Caco-2 (cell line): Measurements from ENCODE around the gene ARHGAP25. TPM values are rescaled to one million over a fixed set of nuclear protein-coding genes. Genes with fewer than 3 reads are reported as not detected.

Source experiments
- BruUV-seq: library from RNA; stranded (reverse); fragments of 400-500 nt; replicated peaks from 2 replicates; lab custom pipeline; 2021; lab: Mats Ljungman, UMichigan
- CTCF ChIA-PET: fragments of 300-600 bp; sonication (Branson Sonifier 250); formaldehyde crosslinking; loops from one replicate; lab custom pipeline; 2022; ENCODE audit warnings: antibody characterized with exemption; lab: Charles Lee
- POLR2A ChIA-PET: fragments of 300-600 bp; sonication (Branson Sonifier 250); formaldehyde crosslinking; loops from one replicate; lab custom pipeline; 2022; ENCODE audit warnings: antibody characterized with exemption; lab: Charles Lee
- DNase-seq, 2 experiments: peaks; one replicate each; pipeline versions ENCODE4 v3.0.0 to v3.0.0-alpha.2; 2020 to 2022
- H3K27me3 ChIP-seq: replicated peaks from 2 replicates; pipeline ENCODE4 v1.6.0; 2011; ENCODE audit warnings: low read length; ENCODE audit not compliant: control insufficient read depth, insufficient read depth
- H3K36me3 ChIP-seq: 2 replicates; pipeline ENCODE4 v1.5.1; 2011; ENCODE audit warnings: low read length; ENCODE audit not compliant: control insufficient read depth, insufficient read depth
- H3K4me1 ChIP-seq: fragments of 250-450 bp; sonication (Bioruptor Pico); 2 replicates; pipeline ENCODE4 v1.5.1; 2020; ENCODE audit warnings: mild to moderate bottlenecking
- H3K4me3 ChIP-seq: 2 replicates; pipeline ENCODE4 v1.5.1; 2011; ENCODE audit warnings: low read depth, mild to moderate bottlenecking, control low read depth, low read length
- H3K9me3 ChIP-seq: fragments of 250-450 bp; sonication (Bioruptor Pico); 2 replicates; pipeline ENCODE4 v1.5.1; 2020; ENCODE audit warnings: mild to moderate bottlenecking, moderate library complexity
- H3K27ac Mint-ChIP-seq: one replicate; pipeline ENCODE4 v1.8.0; 2022; ENCODE audit warnings: mixed read lengths; ENCODE audit not compliant: unreplicated experiment
- H3K27me3 Mint-ChIP-seq: one replicate; pipeline ENCODE4 v1.8.0; 2022; ENCODE audit warnings: mixed read lengths; ENCODE audit not compliant: insufficient read depth, unreplicated experiment
- H3K36me3 Mint-ChIP-seq: one replicate; pipeline ENCODE4 v1.8.0; 2022; ENCODE audit warnings: mild to moderate bottlenecking, mixed read lengths; ENCODE audit not compliant: insufficient read depth, unreplicated experiment
- H3K4me1 Mint-ChIP-seq: one replicate; pipeline ENCODE4 v1.8.0; 2022; ENCODE audit warnings: low read depth, mixed read lengths; ENCODE audit not compliant: unreplicated experiment
- H3K4me3 Mint-ChIP-seq: one replicate; pipeline ENCODE4 v1.8.0; 2022; ENCODE audit warnings: mild to moderate bottlenecking, moderate library complexity, mixed read lengths; ENCODE audit not compliant: unreplicated experiment
- H3K9me3 Mint-ChIP-seq: one replicate; pipeline ENCODE4 v1.8.0; 2022; ENCODE audit warnings: mixed read lengths; ENCODE audit not compliant: unreplicated experiment
- CTCF ChIP-seq, 2 experiments: fragments of 200-600 bp in 1 of 2; IDR thresholded peaks; 1 replicate in 1 of 2; 2 replicates in 1 of 2; pipeline versions ENCODE4 v1.5.1 to v1.8.0; 2011 to 2022; ENCODE audit warnings: antibody characterized with exemption in 1 of 2, control low read depth in 1 of 2, inconsistent platforms in 1 of 2, low read depth in 1 of 2, low read length in 1 of 2, mild to moderate bottlenecking in 1 of 2, moderate library complexity in 1 of 2; ENCODE audit not compliant: insufficient read depth in 1 of 2, severe bottlenecking in 1 of 2, unreplicated experiment in 1 of 2
- intact Hi-C: fragments of 100-400 bp; cut with micrococcal nuclease; formaldehyde crosslinking; loops from one replicate; pipeline ENCODE4 v1.10.0; 2022; ENCODE audit not compliant: unreplicated experiment
- total RNA-seq: library from RNA; stranded (reverse); gene quantifications from 2 replicates; pipeline ENCODE4 v1.2.3, GENCODE V29; 2022

ARHGAP25 gene
- total RNA-seq, 1 experiment from 2014 or later: 0.48 TPM

- no peak overlapping the region for H3K27ac Mint-ChIP-seq
- Histone ChIP-seq H3K4me1 (no peaks in the 10 kb centered on the region), H3K9me3 (peaks cover 11% of the 10 kb centered on the region), H3K27me3 (no peaks in the 10 kb centered on the region), H3K4me3 (no peak overlapping the region), H3K36me3 (no peaks in the 10 kb centered on the region)
- ChIA-PET POLR2A (no interaction called here), CTCF (no interaction called here)
- no TSS peak for BruUV-seq
- H3K36me3 Mint-ChIP-seq: no peaks in the 10 kb centered on the region
- H3K27me3 Mint-ChIP-seq: peaks cover 4% of the 10 kb centered on the region
- no peak overlapping the region for H3K4me3 Mint-ChIP-seq
- TF ChIP-seq CTCF (IDR thresholded peaks at IDR 0.05; ENCODE audit: insufficient read depth in 1 of 2, low read depth in 1 of 2, low read length in 1 of 2, severe bottlenecking in 1 of 2, unreplicated experiment in 1 of 2): no peak
- no peaks in the 10 kb centered on the region for H3K4me1 Mint-ChIP-seq
- intact Hi-C loops: no loop called here
- peaks cover 25% of the 10 kb centered on the region for H3K9me3 Mint-ChIP-seq
- no peak for DNase-seq
Measured at GRCh38 chr2:68698567-68699377, 35.8 kb upstream of the ARHGAP25 start.

GRCh38 chr2:68700560-68700959, 34.1 kb upstream of the ARHGAP25 start:
- Mint-ChIP-seq H3K4me3 (no peak overlapping the region), H3K36me3 (no peaks in the 10 kb centered on the region), H3K27me3 (peaks cover 4% of the 10 kb centered on the region), H3K4me1 (no peaks in the 10 kb centered on the region), H3K9me3 (peaks cover 25% of the 10 kb centered on the region), H3K27ac (no peak overlapping the region)
- BruUV-seq: no TSS peak
- no peak overlapping the region for H3K4me3 ChIP-seq
- peaks cover 11% of the 10 kb centered on the region for H3K9me3 ChIP-seq
- TF ChIP-seq CTCF (IDR thresholded peaks at IDR 0.05; ENCODE audit: insufficient read depth in 1 of 2, low read depth in 1 of 2, low read length in 1 of 2, severe bottlenecking in 1 of 2, unreplicated experiment in 1 of 2): no peak
- H3K4me1 ChIP-seq: no peaks in the 10 kb centered on the region
- intact Hi-C loops: no loop called here
- ChIA-PET CTCF (no interaction called here), POLR2A (no interaction called here)
- no peak for DNase-seq
- H3K27me3 ChIP-seq: no peaks in the 10 kb centered on the region
- H3K36me3 ChIP-seq: no peaks in the 10 kb centered on the region

GRCh38 chr2:68706637-68707036, 28.0 kb upstream of the ARHGAP25 start:
- no peak overlapping the region for H3K27ac Mint-ChIP-seq
- no peak for TF ChIP-seq CTCF (IDR thresholded peaks at IDR 0.05; ENCODE audit: insufficient read depth in 1 of 2, low read depth in 1 of 2, low read length in 1 of 2, severe bottlenecking in 1 of 2, unreplicated experiment in 1 of 2)
- Histone ChIP-seq H3K9me3 (no peaks in the 10 kb centered on the region), H3K27me3 (no peaks in the 10 kb centered on the region; the same call in 1 of the 2 replicates), H3K4me3 (no peak overlapping the region), H3K4me1 (no peaks in the 10 kb centered on the region; the same call in 1 of the 2 replicates), H3K36me3 (no peaks in the 10 kb centered on the region)
- ChIA-PET POLR2A (no interaction called here), CTCF (no interaction called here)
- H3K9me3 Mint-ChIP-seq: no peaks in the 10 kb centered on the region
- no peak for DNase-seq
- no TSS peak for BruUV-seq
- no peaks in the 10 kb centered on the region for H3K4me1 Mint-ChIP-seq
- peaks cover 9% of the 10 kb centered on the region for H3K27me3 Mint-ChIP-seq
- no peak overlapping the region for H3K4me3 Mint-ChIP-seq
- H3K36me3 Mint-ChIP-seq: no peaks in the 10 kb centered on the region
- intact Hi-C loops: no loop called here
